GM06990 (cell line): ENCODE results near the gene SPTBN4.
A peak's percentile ranks its signal among the peaks of the same experiment; 100 is the strongest.

Experiments
- DNase-seq: peaks from one replicate; pipeline ENCODE4 v3.0.0-alpha.2; 2011; ENCODE audit not compliant: insufficient read length; ENCODE audit errors: extremely low read depth
- H3K27me3 ChIP-seq: replicated peaks from 2 replicates; pipeline ENCODE4 v1.6.0; 2011; ENCODE audit warnings: low read length; ENCODE audit not compliant: control insufficient read depth, insufficient read depth
- H3K36me3 ChIP-seq: 2 replicates; pipeline ENCODE4 v1.5.1; 2011; ENCODE audit warnings: low read length; ENCODE audit not compliant: control insufficient read depth, insufficient read depth
- H3K4me3 ChIP-seq: replicated peaks from 2 replicates; pipeline ENCODE4 v1.5.1; 2011; ENCODE audit warnings: low read depth, mild to moderate bottlenecking, control low read depth, low read length
- TF ChIP-seq, protein P1 (sequence below): IDR thresholded peaks from 2 replicates; pipeline ENCODE4 v1.5.1; 2011; ENCODE audit warnings: low read length, control low read depth, mild to moderate bottlenecking, inconsistent platforms; ENCODE audit not compliant: insufficient read depth, poor library complexity, severe bottlenecking

SPTBN4 gene

DNA sequence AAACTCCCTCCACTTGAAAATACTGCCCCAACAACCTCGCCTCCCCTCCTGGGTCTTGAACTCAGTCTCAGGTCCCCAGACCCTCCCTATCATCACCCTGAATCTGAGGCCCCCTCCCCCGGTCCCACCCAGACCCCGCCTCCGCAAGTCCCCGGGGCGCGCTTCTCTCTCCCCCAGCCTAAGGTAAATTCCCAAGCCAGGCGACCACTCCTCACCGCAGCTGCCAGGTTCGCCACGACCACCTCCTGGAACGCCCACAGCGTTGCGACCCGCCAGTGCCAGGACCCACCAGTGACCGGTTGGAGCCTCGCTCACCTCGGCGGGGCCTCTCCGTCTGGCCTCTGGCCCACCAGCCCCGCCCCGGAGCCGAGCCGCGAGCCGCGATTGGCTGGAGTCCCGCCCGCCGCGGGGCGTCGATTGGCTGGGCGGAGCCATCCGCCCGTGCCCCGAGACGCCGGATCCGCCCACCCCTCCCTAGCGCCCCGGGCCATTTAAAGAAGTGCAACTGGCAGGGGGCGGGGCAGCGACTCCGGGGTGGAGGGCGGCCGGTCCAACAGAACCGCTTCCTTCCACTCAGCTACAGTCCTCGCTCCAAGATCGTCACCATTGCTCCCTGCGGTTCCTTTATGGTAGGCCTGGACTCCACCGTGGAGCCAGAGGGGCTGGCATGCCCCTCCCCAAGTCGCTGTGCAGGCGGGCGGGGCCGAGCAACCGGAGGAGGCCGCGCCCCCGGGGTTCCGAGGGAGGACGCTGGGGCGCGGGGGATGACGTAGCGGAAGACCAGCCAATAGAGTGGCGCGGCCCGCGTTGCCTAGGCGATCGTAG is 22.6 kb upstream of the SPTBN4 start, which contains the start of gene SERTAD3:
TSS of gene SERTAD3 (minus strand) at position 336 of the 825 bp plus-strand sequence. CDS start 2,255 bp downstream, outside the sequence.
- Histone ChIP-seq H3K36me3 (peaks cover 9% of the 10 kb centered on the region), H3K27me3 (no peaks in the 10 kb centered on the region), H3K4me3 (peak within 1 kb of the TSS; percentile 83)
- TF ChIP-seq, protein P1, sequence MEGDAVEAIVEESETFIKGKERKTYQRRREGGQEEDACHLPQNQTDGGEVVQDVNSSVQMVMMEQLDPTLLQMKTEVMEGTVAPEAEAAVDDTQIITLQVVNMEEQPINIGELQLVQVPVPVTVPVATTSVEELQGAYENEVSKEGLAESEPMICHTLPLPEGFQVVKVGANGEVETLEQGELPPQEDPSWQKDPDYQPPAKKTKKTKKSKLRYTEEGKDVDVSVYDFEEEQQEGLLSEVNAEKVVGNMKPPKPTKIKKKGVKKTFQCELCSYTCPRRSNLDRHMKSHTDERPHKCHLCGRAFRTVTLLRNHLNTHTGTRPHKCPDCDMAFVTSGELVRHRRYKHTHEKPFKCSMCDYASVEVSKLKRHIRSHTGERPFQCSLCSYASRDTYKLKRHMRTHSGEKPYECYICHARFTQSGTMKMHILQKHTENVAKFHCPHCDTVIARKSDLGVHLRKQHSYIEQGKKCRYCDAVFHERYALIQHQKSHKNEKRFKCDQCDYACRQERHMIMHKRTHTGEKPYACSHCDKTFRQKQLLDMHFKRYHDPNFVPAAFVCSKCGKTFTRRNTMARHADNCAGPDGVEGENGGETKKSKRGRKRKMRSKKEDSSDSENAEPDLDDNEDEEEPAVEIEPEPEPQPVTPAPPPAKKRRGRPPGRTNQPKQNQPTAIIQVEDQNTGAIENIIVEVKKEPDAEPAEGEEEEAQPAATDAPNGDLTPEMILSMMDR = no peak
- DNase-seq = peak; percentile 98

DNA sequence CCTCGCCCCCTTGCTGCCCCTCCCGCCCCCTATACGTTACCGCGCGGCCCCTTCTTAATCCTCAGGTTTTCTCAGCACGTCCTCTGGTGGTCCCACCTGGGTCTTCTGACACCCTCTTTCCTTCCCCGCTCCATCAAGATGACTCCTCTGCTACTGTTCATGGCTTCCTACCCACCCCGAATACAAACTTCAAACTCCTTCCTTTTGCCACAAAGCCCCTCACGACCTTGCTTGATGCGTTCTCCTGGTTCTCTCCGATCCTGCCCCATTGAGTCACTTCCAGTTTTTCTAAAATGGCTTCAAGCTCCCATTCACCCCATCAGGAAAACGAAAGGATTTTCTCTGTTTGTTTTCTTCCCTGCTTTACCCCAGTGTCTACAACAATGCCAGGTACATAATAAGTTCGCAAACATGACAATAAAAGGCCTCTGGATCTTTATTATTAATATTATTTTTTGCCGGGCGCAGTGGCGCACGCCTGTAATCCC is 21.9 kb upstream of the SPTBN4 start:
- no peak for DNase-seq
- Histone ChIP-seq H3K36me3 (peaks cover 9% of the 10 kb centered on the region), H3K4me3 (peak overlapping the region; percentile 83), H3K27me3 (no peaks in the 10 kb centered on the region)
- TF ChIP-seq, protein P1 = peak; percentile 43

DNA sequence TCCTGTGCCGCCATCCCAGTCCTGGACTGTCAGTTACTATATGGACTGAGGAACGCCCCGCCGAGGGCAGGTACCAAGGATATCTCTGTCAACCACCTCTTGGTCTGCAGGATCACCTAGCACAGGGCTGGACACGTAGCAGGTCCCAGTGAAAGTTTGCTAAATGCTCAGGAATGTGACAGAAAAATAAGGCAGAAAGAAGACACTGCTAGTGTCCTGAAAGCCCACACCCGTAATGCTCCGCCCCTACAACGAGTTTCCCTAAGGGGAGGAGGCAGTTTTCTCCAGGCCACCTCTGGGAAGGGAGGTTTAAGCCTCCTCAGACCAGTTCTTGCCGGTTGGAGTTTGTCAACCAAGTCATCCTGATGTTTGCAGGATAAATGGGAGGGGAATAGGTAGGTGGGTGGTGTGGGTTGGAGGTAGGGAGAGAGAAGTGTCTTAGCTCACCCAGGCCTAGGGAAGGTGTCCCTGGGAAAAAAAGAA is 21.0 kb upstream of the SPTBN4 start:
- H3K4me3 ChIP-seq = no peak overlapping the region

DNA sequence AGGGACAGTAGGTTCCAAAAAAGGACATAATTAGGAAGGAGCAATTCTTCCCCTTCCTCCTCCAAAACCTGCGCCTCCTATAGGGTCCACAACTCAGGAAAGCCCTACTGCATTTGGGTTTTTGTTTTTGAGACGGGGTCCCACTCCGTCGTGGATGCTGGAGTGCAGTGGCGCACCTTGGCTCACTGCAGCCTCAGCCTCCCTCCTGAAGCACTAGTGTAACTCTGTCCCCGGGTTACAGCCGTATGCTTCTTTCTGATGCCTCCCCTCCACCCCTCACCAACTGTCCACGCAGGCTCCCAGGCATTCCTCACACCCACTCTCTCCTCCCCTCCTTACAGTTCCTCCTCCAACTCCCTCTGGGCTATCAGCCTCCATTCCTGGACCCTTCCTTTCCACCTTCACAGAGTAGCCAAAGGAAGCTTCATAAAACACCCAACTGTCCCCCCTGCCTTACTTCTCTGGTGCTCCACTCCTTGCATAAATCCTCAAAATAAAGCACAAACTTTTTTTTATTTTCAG is 20.5 kb upstream of the SPTBN4 start:
- TF ChIP-seq, protein P1 = no peak
- no peak overlapping the region for H3K4me3 ChIP-seq
- no peaks in the 10 kb centered on the region for H3K27me3 ChIP-seq
- no peak for DNase-seq
- H3K36me3 ChIP-seq = peaks cover 4% of the 10 kb centered on the region

More for the DNA sequence above, 21.0 kb upstream of the SPTBN4 start:
- H3K27me3 ChIP-seq = no peaks in the 10 kb centered on the region
- H3K36me3 ChIP-seq = peaks cover 8% of the 10 kb centered on the region
- no peak for DNase-seq
- TF ChIP-seq, protein P1 = no peak

DNA sequence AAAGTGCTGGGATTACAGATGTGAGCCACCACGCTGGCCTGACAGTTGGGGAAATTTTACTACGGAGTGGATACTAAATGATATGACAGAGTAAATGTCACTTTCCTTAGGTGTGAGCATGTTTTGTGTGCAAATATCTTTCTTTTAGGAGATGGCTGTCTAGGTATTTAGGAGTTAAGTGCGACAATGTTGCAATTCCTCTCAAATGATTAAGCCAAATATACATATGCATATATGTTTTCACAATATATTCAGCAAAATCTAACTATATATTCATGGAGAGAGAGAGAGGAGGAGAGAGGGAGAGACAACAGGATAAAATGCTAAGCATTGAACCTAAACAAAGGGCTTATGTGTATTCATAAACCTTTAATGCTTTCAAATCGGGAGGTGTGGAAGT is 17.3 kb upstream of the SPTBN4 start:
- no peaks in the 10 kb centered on the region for H3K36me3 ChIP-seq
- no peak for DNase-seq
- no peaks in the 10 kb centered on the region for H3K27me3 ChIP-seq
- H3K4me3 ChIP-seq = no peak overlapping the region
- TF ChIP-seq, protein P1 = no peak
